ENCODE results near the gene ZKSCAN3. TPM values are rescaled to one million over a fixed set of nuclear protein-coding genes. Genes with fewer than 3 reads are reported as not detected.

ZKSCAN3 gene
- total and polyA plus RNA-seq, 2 of the 8 experiments (the other 6 are each of a cell fraction or from before 2014, with no cell fraction given), result 2.7 to 9.8 TPM

GRCh38 chr6:28345201-28345600 is 4.5 kb upstream of the ZKSCAN3 start:
- H3K4me1 ChIP-seq (replicated peaks in 1 of 4; ENCODE audit: control insufficient read depth in 3 of 4, insufficient read depth in 4 of 4, low read length in 3 of 4), result no peaks in the 10 kb centered on the region
- no peak overlapping the region for H2BK5ac ChIP-seq (ENCODE audit: low read depth, low read length)
- DNase-seq (ENCODE audit: low read depth in 1 of 2, low spot score in 2 of 2) (no peak), FAIRE-seq (no peak)
- POLR2A ChIA-PET (ENCODE audit: partially characterized antibody), result interaction anchor here (1.0 to 5.0 kb wide), 2 partner anchors 9 to 228 kb away, joined by 4 to 24 read pairs; partner anchors contain the start of gene ZSCAN31
- CTCF ChIA-PET (ENCODE audit: partially characterized antibody), result interaction anchor here (0.7 to 1.8 kb wide), 5 partner anchors 9 to 93 kb away, joined by 4 to 6 read pairs (median 4); partner anchors contain the start of genes ZKSCAN4 and ZSCAN31
- H3K23me2 ChIP-seq (ENCODE audit: low read depth, low read length), result no peaks in the 10 kb centered on the region; the same call in 1 of the 2 replicates
- no peak overlapping the region for H3K23ac ChIP-seq (ENCODE audit: insufficient read length)
- H2BK12ac ChIP-seq (ENCODE audit: low read depth, low read length), result no peak overlapping the region
- no peaks in the 10 kb centered on the region for H4K20me1 ChIP-seq (replicated peaks in 1 of 2; ENCODE audit: control insufficient read depth in 1 of 2, insufficient read depth in 2 of 2, low read length in 2 of 2)
- H4K5ac ChIP-seq (ENCODE audit: insufficient read length, low read depth, low read length), result no peak overlapping the region
- no peak overlapping the region for H3K27ac ChIP-seq (ENCODE audit: low read depth, low read length)
- WGBS, 2 experiments (ENCODE audit: extremely low coverage in 1 of 2, insufficient coverage in 1 of 2, insufficient read length in 1 of 2, insufficient replicate concordance in 2 of 2, low coverage in 1 of 2, low lambda C conversion rate in 2 of 2, missing lambda C conversion rate in 1 of 2), result 85% methylated on average over 1 of the region's 1 CpG; no CpG with 5 or more reads in 1 of the 2 experiments
- H3K18ac ChIP-seq (ENCODE audit: extremely low read depth, low read length), result no peak overlapping the region
- no peak overlapping the region for H2AFZ ChIP-seq (ENCODE audit: low read length)
- H3K56ac ChIP-seq (replicated peaks; ENCODE audit: insufficient read length, low read depth, low read length), result no peak overlapping the region
- H4K91ac ChIP-seq (replicated peaks; ENCODE audit: insufficient read length, low read length), result no peak overlapping the region
- no peaks in the 10 kb centered on the region for H3K36me3 ChIP-seq (ENCODE audit: control insufficient read depth in 2 of 4, insufficient read depth in 4 of 4, low read length in 3 of 4)
- no peak overlapping the region for H4K8ac ChIP-seq (ENCODE audit: extremely low read depth, insufficient read depth, low read length)
- H3K79me2 ChIP-seq (ENCODE audit: control insufficient read depth in 1 of 2, insufficient read depth in 2 of 2, low read length in 2 of 2), result peaks cover 0 to 2% of the 10 kb centered on the region in 2 experiments; a peak in 2 of 4 replicates
- no peaks in the 10 kb centered on the region for H3K79me1 ChIP-seq (ENCODE audit: low read depth, low read length)
- no peak overlapping the region for H3K4ac ChIP-seq (replicated peaks; ENCODE audit: insufficient read length, low read depth, low read length)
- no peak overlapping the region for H3K4me3 ChIP-seq (ENCODE audit: extremely low read depth in 1 of 4, insufficient read depth in 2 of 4, low read depth in 3 of 4, low read length in 4 of 4)
- TF ChIP-seq SRF (IDR thresholded peaks at IDR 0.05; ENCODE audit: low read depth, low read length) (no peak), E2F6 (IDR thresholded peaks at IDR 0.05) (no peak), TAF7 (optimal IDR thresholded peaks at IDR 0.05; ENCODE audit: borderline replicate concordance, low read depth, low read length) (no peak), FOSL1 (IDR thresholded peaks at IDR 0.05; ENCODE audit: insufficient read depth, low read depth, low read length) (no peak), EZH2 (IDR thresholded peaks at IDR 0.05; ENCODE audit: low read depth, low read length, severe bottlenecking) (no peak), POLR2A (IDR thresholded peaks at IDR 0.05; ENCODE audit: control extremely low read depth in 1 of 2, low read depth in 2 of 2, low read length in 2 of 2) (no peak), SUZ12 (IDR thresholded peaks at IDR 0.05; ENCODE audit: low read length) (no peak), CHD2 (IDR thresholded peaks at IDR 0.05; ENCODE audit: low read length) (no peak), TEAD4 (IDR thresholded peaks at IDR 0.05; ENCODE audit: low read depth, low read length) (no peak), CTBP2 (IDR thresholded peaks at IDR 0.05; ENCODE audit: borderline replicate concordance, insufficient read depth, insufficient read length, low read length) (no peak), POU5F1 (IDR thresholded peaks at IDR 0.05; ENCODE audit: low read depth, low read length) (no peak), SP1 (IDR thresholded peaks at IDR 0.05; ENCODE audit: low read depth, low read length) (no peak), CREB1 (IDR thresholded peaks at IDR 0.05) (no peak), MAX (IDR thresholded peaks at IDR 0.05) (no peak), ASH2L (IDR thresholded peaks at IDR 0.05; ENCODE audit: low read length) (no peak)
- H2AK5ac ChIP-seq (ENCODE audit: low read depth, low read length), result no peak overlapping the region
- no peak overlapping the region for H3K14ac ChIP-seq (ENCODE audit: insufficient read length)
- H2BK20ac ChIP-seq (ENCODE audit: low read length), result no peak overlapping the region
- no peak overlapping the region for H3K9ac ChIP-seq (replicated peaks in 1 of 4; ENCODE audit: extremely low read depth in 1 of 4, low read depth in 3 of 4, low read length in 3 of 4)
- no peak overlapping the region for H2BK15ac ChIP-seq (ENCODE audit: low read length)
- no peak overlapping the region for H3K4me2 ChIP-seq (ENCODE audit: insufficient read depth in 1 of 2, low read depth in 2 of 2, low read length in 2 of 2)
- no peaks in the 10 kb centered on the region for H3K9me3 ChIP-seq (ENCODE audit: insufficient read depth in 2 of 2, low read depth in 1 of 2, low read length in 1 of 2)
- peaks cover 0 to 1% (median 0%) of the 10 kb centered on the region in 4 experiments; a peak in 1 of 7 replicates for H3K27me3 ChIP-seq (replicated peaks in 1 of 4; ENCODE audit: control insufficient read depth in 3 of 4, extremely low read depth in 1 of 4, insufficient read depth in 3 of 4, low read length in 3 of 4)
- no peak overlapping the region for H2BK120ac ChIP-seq (replicated peaks; ENCODE audit: low read depth, low read length)

Measured in H1 (cell line).